Sigmoid colon (tissue), 3 donors: ENCODE measurements around the gene SIX2.

Experiments used
- CTCF ChIP-seq, 4 experiments: fragments of 450-650 bp in 3 of 4; fragments of 200-600 bp in 1 of 4; IDR thresholded peaks; one replicate each; pipeline ENCODE4 v1.5.1; 2016 to 2019; ENCODE audit warnings: antibody characterized with exemption in 4 of 4, mild to moderate bottlenecking in 3 of 4, moderate library complexity in 2 of 4
- POLR2A ChIP-seq, 2 donors: fragments of 450-650 bp; IDR thresholded peaks; one replicate each; pipeline ENCODE4 v1.6.1; 2016; ENCODE audit warnings: antibody characterized with exemption in 2 of 2, mild to moderate bottlenecking in 2 of 2, moderate library complexity in 2 of 2

DNA sequence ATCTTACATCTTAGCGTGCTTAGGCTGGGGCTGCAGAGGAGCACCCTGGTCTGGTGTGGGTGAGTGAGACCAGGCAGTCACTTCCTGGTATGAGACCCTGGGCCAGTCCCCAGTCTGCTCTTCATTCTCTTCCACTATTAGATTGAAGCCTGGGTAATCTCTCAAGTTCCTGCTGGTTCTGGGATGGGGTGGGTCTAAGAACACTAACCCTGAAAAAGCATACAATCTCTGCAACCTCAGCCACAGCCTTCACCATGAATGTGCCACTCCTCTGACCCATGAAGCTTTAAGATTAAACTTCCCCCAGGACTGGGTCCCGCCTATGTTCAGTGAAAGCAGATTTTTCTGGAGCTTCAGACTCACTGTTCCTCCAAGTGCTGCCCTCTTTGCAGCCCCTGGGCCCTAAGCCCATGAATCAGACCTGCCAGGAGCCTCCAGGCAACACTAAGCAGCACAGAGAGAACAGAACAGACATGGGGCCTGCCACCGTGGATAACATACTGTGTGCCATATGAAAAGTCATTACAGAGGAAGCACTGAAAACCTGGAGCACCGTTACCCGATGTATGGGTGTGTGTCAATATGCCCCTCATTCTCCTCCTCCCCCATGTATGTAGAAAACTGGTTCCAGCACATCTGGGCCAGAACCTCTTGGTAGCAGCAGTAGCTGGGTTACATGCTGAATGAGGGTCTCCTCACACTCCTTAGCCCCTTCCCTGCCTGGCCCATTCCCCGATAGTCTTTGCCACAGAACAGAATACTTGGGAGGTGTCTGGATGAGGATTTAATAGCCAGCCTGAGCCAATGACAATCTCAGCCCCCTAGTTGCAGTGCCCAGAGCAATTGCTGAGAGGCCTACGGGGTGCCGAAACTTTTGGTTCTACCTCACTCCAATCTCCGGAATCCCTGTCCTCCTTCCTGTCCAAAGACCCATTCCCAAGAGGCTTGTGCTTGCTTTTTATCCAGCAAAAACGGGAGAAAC, 2.7 kb upstream of the SIX2 start:
- no peak for TF ChIP-seq CTCF (IDR thresholded peaks at IDR 0.05)
- TF ChIP-seq POLR2A (IDR thresholded peaks at IDR 0.05) = no peak
